ENCODE data around the gene SDHAF3. TPM values are rescaled to one million over a fixed set of nuclear protein-coding genes. Genes with fewer than 3 reads are reported as not detected.

The SDHAF3 gene
- polyA plus RNA-seq, 2 of the 4 experiments (the other 2 are of a cell fraction): 52.3 to 56.0 TPM

DNA sequence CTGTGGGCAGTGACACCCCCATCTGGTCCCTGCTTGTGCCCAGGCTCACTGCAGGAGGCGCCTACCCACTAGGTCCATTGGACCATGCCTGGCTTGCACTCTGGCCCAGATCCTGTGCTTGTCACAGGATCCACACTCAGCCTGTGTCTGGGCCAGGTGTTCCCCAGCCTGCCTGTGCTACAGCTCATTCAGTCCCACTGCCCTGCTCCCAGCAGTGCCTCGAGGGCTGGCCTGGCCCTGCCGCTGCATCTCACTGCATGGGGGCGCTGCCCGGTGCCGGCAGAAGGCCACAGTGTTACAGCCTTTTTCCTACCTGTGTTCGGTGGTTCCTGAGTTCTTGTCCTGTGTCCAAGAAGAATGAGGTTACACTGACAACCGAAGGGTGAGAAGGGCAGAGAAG lies 21.3 kb downstream of the SDHAF3 start:
- Histone ChIP-seq H3K4me2 (no peak overlapping the region), H3K9me3 (peaks cover 9% of the 10 kb centered on the region; the same call in 2 of the 3 replicates), H3K27ac (no peak overlapping the region), H3K4me1 (no peaks in the 10 kb centered on the region), H3K4me3 (no peak overlapping the region)
- no peak for FAIRE-seq
- ChIA-PET POLR2A (no interaction called here), CTCF (no interaction called here)
- TF ChIP-seq, protein P1, sequence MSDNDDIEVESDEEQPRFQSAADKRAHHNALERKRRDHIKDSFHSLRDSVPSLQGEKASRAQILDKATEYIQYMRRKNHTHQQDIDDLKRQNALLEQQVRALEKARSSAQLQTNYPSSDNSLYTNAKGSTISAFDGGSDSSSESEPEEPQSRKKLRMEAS (IDR thresholded peaks at IDR 0.05): no peak
- TF ChIP-seq PHF8 (IDR thresholded peaks at IDR 0.05; ENCODE audit: borderline replicate concordance, low read depth) (no peak), CEBPB (IDR thresholded peaks at IDR 0.05) (no peak), EHF (CRISPR knock-in tag; IDR thresholded peaks at IDR 0.05) (no peak), RAD21 (conservative IDR thresholded peaks at IDR 0.05 in 1 of 2, IDR thresholded peaks at IDR 0.05 in 1 of 2) (no peak), TP53 (CRISPR knock-in tag; IDR thresholded peaks at IDR 0.05) (no peak), ESRRA (IDR thresholded peaks at IDR 0.05; ENCODE audit: borderline replicate concordance, low read length) (no peak), BHLHE40 (IDR thresholded peaks at IDR 0.05; ENCODE audit: low read depth, low read length) (no peak), GATA3 (IDR thresholded peaks at IDR 0.05; ENCODE audit: borderline replicate concordance) (no peak), SMC3 (IDR thresholded peaks at IDR 0.05) (no peak), CHD2 (IDR thresholded peaks at IDR 0.05; ENCODE audit: low read length, partially characterized antibody) (no peak), KDM5A (IDR thresholded peaks at IDR 0.05) (no peak), CBX2 (IDR thresholded peaks at IDR 0.05; ENCODE audit: borderline replicate concordance, low read depth) (no peak)
- TF ChIP-seq, protein P2, sequence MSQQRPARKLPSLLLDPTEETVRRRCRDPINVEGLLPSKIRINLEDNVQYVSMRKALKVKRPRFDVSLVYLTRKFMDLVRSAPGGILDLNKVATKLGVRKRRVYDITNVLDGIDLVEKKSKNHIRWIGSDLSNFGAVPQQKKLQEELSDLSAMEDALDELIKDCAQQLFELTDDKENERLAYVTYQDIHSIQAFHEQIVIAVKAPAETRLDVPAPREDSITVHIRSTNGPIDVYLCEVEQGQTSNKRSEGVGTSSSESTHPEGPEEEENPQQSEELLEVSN (IDR thresholded peaks at IDR 0.05; ENCODE audit: borderline replicate concordance, low read depth): no peak
- TF ChIP-seq, protein P3, sequence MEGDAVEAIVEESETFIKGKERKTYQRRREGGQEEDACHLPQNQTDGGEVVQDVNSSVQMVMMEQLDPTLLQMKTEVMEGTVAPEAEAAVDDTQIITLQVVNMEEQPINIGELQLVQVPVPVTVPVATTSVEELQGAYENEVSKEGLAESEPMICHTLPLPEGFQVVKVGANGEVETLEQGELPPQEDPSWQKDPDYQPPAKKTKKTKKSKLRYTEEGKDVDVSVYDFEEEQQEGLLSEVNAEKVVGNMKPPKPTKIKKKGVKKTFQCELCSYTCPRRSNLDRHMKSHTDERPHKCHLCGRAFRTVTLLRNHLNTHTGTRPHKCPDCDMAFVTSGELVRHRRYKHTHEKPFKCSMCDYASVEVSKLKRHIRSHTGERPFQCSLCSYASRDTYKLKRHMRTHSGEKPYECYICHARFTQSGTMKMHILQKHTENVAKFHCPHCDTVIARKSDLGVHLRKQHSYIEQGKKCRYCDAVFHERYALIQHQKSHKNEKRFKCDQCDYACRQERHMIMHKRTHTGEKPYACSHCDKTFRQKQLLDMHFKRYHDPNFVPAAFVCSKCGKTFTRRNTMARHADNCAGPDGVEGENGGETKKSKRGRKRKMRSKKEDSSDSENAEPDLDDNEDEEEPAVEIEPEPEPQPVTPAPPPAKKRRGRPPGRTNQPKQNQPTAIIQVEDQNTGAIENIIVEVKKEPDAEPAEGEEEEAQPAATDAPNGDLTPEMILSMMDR (IDR thresholded peaks at IDR 0.05): no peak
- TF ChIP-seq, protein P4, sequence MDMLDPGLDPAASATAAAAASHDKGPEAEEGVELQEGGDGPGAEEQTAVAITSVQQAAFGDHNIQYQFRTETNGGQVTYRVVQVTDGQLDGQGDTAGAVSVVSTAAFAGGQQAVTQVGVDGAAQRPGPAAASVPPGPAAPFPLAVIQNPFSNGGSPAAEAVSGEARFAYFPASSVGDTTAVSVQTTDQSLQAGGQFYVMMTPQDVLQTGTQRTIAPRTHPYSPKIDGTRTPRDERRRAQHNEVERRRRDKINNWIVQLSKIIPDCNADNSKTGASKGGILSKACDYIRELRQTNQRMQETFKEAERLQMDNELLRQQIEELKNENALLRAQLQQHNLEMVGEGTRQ (IDR thresholded peaks at IDR 0.05): no peak
- TF ChIP-seq, protein P5, sequence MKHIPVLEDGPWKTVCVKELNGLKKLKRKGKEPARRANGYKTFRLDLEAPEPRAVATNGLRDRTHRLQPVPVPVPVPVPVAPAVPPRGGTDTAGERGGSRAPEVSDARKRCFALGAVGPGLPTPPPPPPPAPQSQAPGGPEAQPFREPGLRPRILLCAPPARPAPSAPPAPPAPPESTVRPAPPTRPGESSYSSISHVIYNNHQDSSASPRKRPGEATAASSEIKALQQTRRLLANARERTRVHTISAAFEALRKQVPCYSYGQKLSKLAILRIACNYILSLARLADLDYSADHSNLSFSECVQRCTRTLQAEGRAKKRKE (CRISPR knock-in tag; IDR thresholded peaks at IDR 0.05; ENCODE audit: low read depth): no peak
- no peak for ATAC-seq
- no peak for DNase-seq (ENCODE audit: low read depth in 1 of 2, low spot score in 1 of 2)
- 91% methylated on average over 8 of the region's 8 CpGs for WGBS (ENCODE audit: missing lambda C conversion rate)

DNA sequence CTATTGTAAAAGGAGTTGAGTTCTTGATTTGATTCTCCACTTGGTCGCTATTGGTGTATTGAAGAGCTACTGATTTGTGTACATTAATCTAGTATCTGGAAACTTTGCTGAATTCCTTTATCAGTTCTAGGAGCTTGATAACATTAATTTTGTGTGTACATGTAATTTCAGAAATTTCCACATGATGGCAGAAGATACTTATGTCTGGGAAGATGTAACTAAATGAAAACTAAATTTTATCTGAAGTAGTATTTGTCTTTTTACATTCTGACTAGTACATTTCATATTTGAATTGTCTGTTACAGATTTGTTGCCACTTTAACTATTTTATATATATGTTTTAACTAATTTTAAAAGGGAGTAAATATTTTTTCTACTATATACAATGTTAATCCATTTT lies 27.6 kb downstream of the SDHAF3 start:
- POLR2A ChIA-PET: interaction anchor here (0.6 to 1.0 kb wide), 2 partner anchors 28 to 727 kb away, joined by 3 read pairs; partner anchors contain the start of gene SDHAF3
- 3% methylated on average over 1 of the region's 1 CpG for WGBS (ENCODE audit: missing lambda C conversion rate)
- ATAC-seq: no peak

More for the DNA sequence above, 27.6 kb downstream of the SDHAF3 start:
- CTCF ChIA-PET: interaction anchor here (0.6 to 1.5 kb wide), 11 partner anchors 11 to 858 kb away, joined by 3 to 6 read pairs (median 3); no protein-coding TSS in a partner anchor
- H3K4me1 ChIP-seq: no peaks in the 10 kb centered on the region
- DNase-seq (ENCODE audit: low read depth in 1 of 2, low spot score in 1 of 2) (peak in 1 of 2 experiments; percentile 44), FAIRE-seq (no peak)
- TF ChIP-seq, protein P3 (IDR thresholded peaks at IDR 0.05): peak; percentile 56
- TF ChIP-seq, protein P6, sequence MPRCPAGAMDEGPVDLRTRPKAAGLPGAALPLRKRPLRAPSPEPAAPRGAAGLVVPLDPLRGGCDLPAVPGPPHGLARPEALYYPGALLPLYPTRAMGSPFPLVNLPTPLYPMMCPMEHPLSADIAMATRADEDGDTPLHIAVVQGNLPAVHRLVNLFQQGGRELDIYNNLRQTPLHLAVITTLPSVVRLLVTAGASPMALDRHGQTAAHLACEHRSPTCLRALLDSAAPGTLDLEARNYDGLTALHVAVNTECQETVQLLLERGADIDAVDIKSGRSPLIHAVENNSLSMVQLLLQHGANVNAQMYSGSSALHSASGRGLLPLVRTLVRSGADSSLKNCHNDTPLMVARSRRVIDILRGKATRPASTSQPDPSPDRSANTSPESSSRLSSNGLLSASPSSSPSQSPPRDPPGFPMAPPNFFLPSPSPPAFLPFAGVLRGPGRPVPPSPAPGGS (IDR thresholded peaks at IDR 0.05): no peak
- TF ChIP-seq RAD21 (conservative IDR thresholded peaks at IDR 0.05 in 1 of 2, IDR thresholded peaks at IDR 0.05 in 1 of 2): peak; percentile 64 to 71
- H3K4me3 ChIP-seq: no peak overlapping the region
- H3K4me2 ChIP-seq: no peak overlapping the region
- H3K9me3 ChIP-seq: 0 out of 3 replicates have a peak, but pooled peaks cover 6% of the 10 kb centered on the region
- H3K27ac ChIP-seq: no peak overlapping the region

Measured in A549 (cell line).